Spleen (tissue), 11 donors: ENCODE measurements around the gene DTNA. TPM values are rescaled to one million over a fixed set of nuclear protein-coding genes. Genes with fewer than 3 reads are reported as not detected.
"Not testable (repeated sequence)": the region's sequence is repeated elsewhere in the genome, so short reads cannot be mapped to it uniquely, and the experiment has no call there.

ENCODE experiments used
- DNase-seq: peaks from one replicate; pipeline ENCODE4 v3.0.0-alpha.2; 2020
- H3K27ac ChIP-seq, 8 donors: fragments of 200-600 bp; sonication (generic) in 7 of 8; 1 replicate in 4 of 8; 2 replicates in 4 of 8; pipeline versions ENCODE4 v1.5.0 to v1.8.0; 2016 to 2021; ENCODE audit warnings: inconsistent platforms in 4 of 8, mild to moderate bottlenecking in 4 of 8, moderate library complexity in 1 of 8
- H3K27me3 ChIP-seq, 7 donors: fragments of 200-600 bp; sonication (generic) in 6 of 7; replicated peaks in 1 of 7; 1 replicate in 4 of 7; 2 replicates in 3 of 7; pipeline versions ENCODE4 v1.5.0 to v1.8.0; 2016 to 2021; ENCODE audit warnings: inconsistent platforms in 3 of 7, mild to moderate bottlenecking in 1 of 7
- H3K36me3 ChIP-seq, 6 donors: fragments of 200-600 bp; sonication (generic) in 5 of 6; 1 replicate in 4 of 6; 2 replicates in 2 of 6; pipeline versions ENCODE4 v1.5.0 to v1.8.0; 2016 to 2021; ENCODE audit warnings: inconsistent platforms in 2 of 6
- H3K4me1 ChIP-seq, 6 donors: fragments of 200-600 bp; sonication (generic) in 5 of 6; 1 replicate in 3 of 6; 2 replicates in 3 of 6; pipeline versions ENCODE4 v1.5.0 to v1.8.0; 2016 to 2021; ENCODE audit warnings: inconsistent platforms in 3 of 6
- H3K4me3 ChIP-seq, 8 donors: fragments of 200-600 bp; sonication (generic) in 7 of 8; 1 replicate in 4 of 8; 2 replicates in 4 of 8; pipeline versions ENCODE4 v1.5.0 to v1.8.0; 2016 to 2021; ENCODE audit warnings: inconsistent platforms in 4 of 8, mild to moderate bottlenecking in 4 of 8, moderate library complexity in 2 of 8
- H3K9me3 ChIP-seq, 8 donors: fragments of 200-600 bp; sonication (generic) in 7 of 8; 1 replicate in 4 of 8; 2 replicates in 4 of 8; pipeline versions ENCODE4 v1.5.0 to v1.8.0; 2016 to 2021; ENCODE audit warnings: inconsistent platforms in 4 of 8
- CTCF ChIP-seq, 11 experiments: fragments of 200-600 bp in 7 of 11; fragments of 450-650 bp in 4 of 11; sonication (generic) in 4 of 11; IDR thresholded peaks in 8 of 11; conservative IDR thresholded peaks in 3 of 11; 1 replicate in 7 of 11; 2 replicates in 4 of 11; pipeline versions ENCODE4 v1.4.0 to v1.8.0; 2016 to 2021; ENCODE audit warnings: antibody characterized with exemption in 11 of 11, inconsistent platforms in 4 of 11, mild to moderate bottlenecking in 1 of 11
- POLR2A ChIP-seq, 3 donors: fragments of 450-650 bp; IDR thresholded peaks; one replicate each; pipeline ENCODE4 v1.5.1; 2017; ENCODE audit warnings: antibody characterized with exemption in 3 of 3, mild to moderate bottlenecking in 1 of 3
- POLR2AphosphoS5 ChIP-seq, 3 donors: sonication (generic); formaldehyde crosslinking; IDR thresholded peaks; one replicate each; pipeline ENCODE4 v1.5.1; 2017; ENCODE audit warnings: antibody characterized with exemption in 3 of 3
- WGBS, 5 donors: extraction: QIAGEN DNeasy Blood & Tissue Kit in 3 of 5; methylation state at CpG; one replicate each; pipeline versions ENCODE4 v1.1.5 to v1.1.7; 2013 to 2018; 5-methylcytosine and 5-hydroxymethylcytosine counted together
- intact Hi-C: fragments of 100-400 bp; cut with DNase I; formaldehyde crosslinking; loops from one replicate; pipeline ENCODE4 v1.15.0; 2023; ENCODE audit warnings: low total_unique reads
- polyA plus RNA-seq, 3 donors: library from polyadenylated mRNA; stranded (reverse); fragments of 200-250 nt; gene quantifications; one replicate each; pipeline ENCODE4 v1.2.1, GENCODE V29; 2013
- total RNA-seq, 7 donors: library from RNA; depleted of rRNA in 3 of 7; stranded (reverse); fragments of >200 nt in 3 of 7; fragmentation: NEBNext Ultra II Directional in 4 of 7; extraction: Animal tissue kit (Norgen Biotek cat#: 25700) in 4 of 7; gene quantifications; one replicate each; pipeline versions ENCODE4 v1.1.0 to v1.2.1, GENCODE V29; 2016 to 2021
- donor health status: healthy with polysubstance abuse.
- donor health status: DM: no; HTN: no; CAD: no; lungs with moderate emphysema.
- donor health status: DM: no; HTN: no; CAD: no.
- donor health status: Bipolar disorder and iron deficiency.
- donor health status: healthy.
- donor health status: DM: no; HTN: no; CAD: no.
- donor health status: DM: yes; HTN: yes; CAD: no.

DTNA gene
- total and polyA plus RNA-seq, 10 donors, result 3.0 to 29.2 (median 14.2) TPM

GRCh38 chr18:34901299-34901698 is 191.2 kb downstream of the DTNA start:
- no peak for DNase-seq
- Histone ChIP-seq H3K27me3 (no peaks in the 10 kb centered on the region), H3K4me1 (no peaks in the 10 kb centered on the region), H3K4me3 (no peak overlapping the region), H3K27ac (no peak overlapping the region), H3K9me3 (peaks cover 0 to 11% (median 5%) of the 10 kb centered on the region in 8 donors), H3K36me3 (no peaks in the 10 kb centered on the region)
- intact Hi-C loops, result no loop called here
- TF ChIP-seq POLR2A (IDR thresholded peaks at IDR 0.05), result no peak
- TF ChIP-seq CTCF (IDR thresholded peaks at IDR 0.05 in 8 of 11, conservative IDR thresholded peaks at IDR 0.05 in 3 of 11), result no peak
- TF ChIP-seq POLR2AphosphoS5 (IDR thresholded peaks at IDR 0.05), result no peak

GRCh38 chr18:34904994-34905393 is 194.9 kb downstream of the DTNA start:
- TF ChIP-seq POLR2AphosphoS5 (IDR thresholded peaks at IDR 0.05) (no peak), POLR2A (IDR thresholded peaks at IDR 0.05) (no peak), CTCF (IDR thresholded peaks at IDR 0.05 in 8 of 11, conservative IDR thresholded peaks at IDR 0.05 in 3 of 11) (no peak)
- Histone ChIP-seq H3K9me3 (peaks cover 0 to 17% (median 10%) of the 10 kb centered on the region in 8 donors), H3K27ac (no peak overlapping the region), H3K4me3 (no peak overlapping the region), H3K4me1 (no peaks in the 10 kb centered on the region), H3K36me3 (no peaks in the 10 kb centered on the region), H3K27me3 (peaks cover 0 to under 1% (median 0%) of the 10 kb centered on the region in 7 donors)
- WGBS, 5 donors, result 35 to 48% (median 44%) methylated on average over 3 of the region's 3 CpGs
- no peak for DNase-seq
- intact Hi-C loops, result no loop called here

GRCh38 chr18:34906985-34907384 is 196.9 kb downstream of the DTNA start:
- H3K27ac ChIP-seq, DNase-seq, H3K4me1 ChIP-seq, intact Hi-C loops, H3K27me3 ChIP-seq, H3K4me3 ChIP-seq, H3K36me3 ChIP-seq: not testable (repeated sequence)
- H3K9me3 ChIP-seq, result peaks cover 0 to 17% (median 10%) of the 10 kb centered on the region in 8 donors
- WGBS, 5 donors, result 47 to 76% (median 55%) methylated on average over 1 of the region's 1 CpG

GRCh38 chr18:34909637-34910364 is 199.7 kb downstream of the DTNA start:
- 90 to 95% (median 92%) methylated on average over 4 of the region's 4 CpGs for WGBS, 5 donors
- H3K4me3 ChIP-seq, result no peak overlapping the region
- no peaks in the 10 kb centered on the region for H3K36me3 ChIP-seq
- H3K27me3 ChIP-seq, result peaks cover 0 to 3% (median 0%) of the 10 kb centered on the region in 7 donors
- peaks cover 0 to 17% (median 10%) of the 10 kb centered on the region in 8 donors for H3K9me3 ChIP-seq
- no peak for TF ChIP-seq CTCF (IDR thresholded peaks at IDR 0.05 in 8 of 11, conservative IDR thresholded peaks at IDR 0.05 in 3 of 11)
- no peak for TF ChIP-seq POLR2A (IDR thresholded peaks at IDR 0.05)
- no peak for TF ChIP-seq POLR2AphosphoS5 (IDR thresholded peaks at IDR 0.05)
- intact Hi-C loops, result no loop called here
- DNase-seq, result no peak
- H3K27ac ChIP-seq, result no peak overlapping the region
- no peaks in the 10 kb centered on the region for H3K4me1 ChIP-seq
